Naive thymus-derived CD4-positive, alpha-beta T cell (primary cell): ENCODE results near the gene TCEAL5. TPM values are rescaled to one million over a fixed set of nuclear protein-coding genes. Genes with fewer than 3 reads are reported as not detected.

Experiments
- polyA plus RNA-seq, 2 donors: library from polyadenylated mRNA; unstranded; fragments of 300-500 nt; fragmentation: Illumina TruSeq; gene quantifications; one replicate each; pipeline ENCODE4 v1.2.3, GENCODE V29; 2021
- total RNA-seq, 6 experiments: library from RNA in 5 of 6; stranded (reverse) in 5 of 6; gene quantifications; 1 replicate in 5 of 6; 2 replicates in 1 of 6; pipeline ENCODE4 v1.2.3 and lab custom pipeline; 2021 to 2026

The TCEAL5 gene
- total and polyA plus RNA-seq, 7 experiments from 2014 or later = not detected

Other genes starting within 250 kb of the TCEAL5 start
- gene BEX1, start 212.6 kb downstream of the TCEAL5 start, total RNA-seq = 1 to 10 TPM in 2 of 5 experiments, under 1 TPM in 1, not detected in 2; 0.43 to 1.5 (median 1.0) TPM
- gene BEX1, start 212.6 kb downstream of the TCEAL5 start, polyA plus RNA-seq = under 1 TPM; 0.25 to 0.49 TPM
- not detected for gene NXF3, start 183.6 kb downstream of the TCEAL5 start, total RNA-seq
- not detected for gene NXF3, start 183.6 kb downstream of the TCEAL5 start, polyA plus RNA-seq
- gene BEX4, start 61.6 kb downstream of the TCEAL5 start, total RNA-seq = 10 to 100 TPM in 4 of 5 experiments, 1 to 10 TPM in 1; 8.8 to 51.2 (median 41.1) TPM
- gene BEX4, start 61.6 kb downstream of the TCEAL5 start, polyA plus RNA-seq = 100 to 1,000 TPM in 1 of 2 donors, 10 to 100 TPM in 1; 94.7 to 120 TPM
- gene TCEAL8, start 21.6 kb downstream of the TCEAL5 start, total RNA-seq = 10 to 100 TPM; 12.2 to 35.0 (median 33.2) TPM
- gene TCEAL8, start 21.6 kb downstream of the TCEAL5 start, polyA plus RNA-seq = 10 to 100 TPM; 71.4 to 82.3 TPM
- 10 to 100 TPM in 4 of 5 experiments, 1 to 10 TPM in 1; 4.8 to 48.5 (median 42.1) TPM for gene BEX2, start 34.2 kb upstream of the TCEAL5 start, total RNA-seq
- 100 to 1,000 TPM in 1 of 2 donors, 10 to 100 TPM in 1; 92.5 to 126 TPM for gene BEX2, start 34.2 kb upstream of the TCEAL5 start, polyA plus RNA-seq
- gene TCEAL7, start 53.5 kb upstream of the TCEAL5 start, total RNA-seq = not detected
- gene TCEAL7, start 53.5 kb upstream of the TCEAL5 start, polyA plus RNA-seq = not detected
- 1 to 10 TPM in 4 of 5 experiments, under 1 TPM in 1; 0.51 to 4.2 (median 1.1) TPM for gene TCEAL9, start 79.8 kb upstream of the TCEAL5 start, total RNA-seq
- gene TCEAL9, start 79.8 kb upstream of the TCEAL5 start, polyA plus RNA-seq = 1 to 10 TPM in 1 of 2 donors, under 1 TPM in 1; 0.53 to 5.8 TPM
- 10 to 100 TPM in 3 of 5 experiments, 1 to 10 TPM in 2; 5.9 to 75.5 (median 28.0) TPM for gene BEX3, start 99.8 kb upstream of the TCEAL5 start, total RNA-seq
- 100 to 1,000 TPM; 157 to 192 TPM for gene BEX3, start 99.8 kb upstream of the TCEAL5 start, polyA plus RNA-seq
- gene RAB40A, start 242.7 kb upstream of the TCEAL5 start, total RNA-seq = under 1 TPM in 3 of 5 experiments, not detected in 2; 0.17 to 0.27 (median 0.19) TPM
- gene RAB40A, start 242.7 kb upstream of the TCEAL5 start, polyA plus RNA-seq = under 1 TPM in 1 of 2 donors, not detected in 1; 0.09 TPM